Measurements from ENCODE around the gene EEF1AKMT3. TPM values are rescaled to one million over a fixed set of nuclear protein-coding genes. Genes with fewer than 3 reads are reported as not detected.

The EEF1AKMT3 gene
- total RNA-seq, 1 donor from 2014 or later, result 4.2 TPM

DNA sequence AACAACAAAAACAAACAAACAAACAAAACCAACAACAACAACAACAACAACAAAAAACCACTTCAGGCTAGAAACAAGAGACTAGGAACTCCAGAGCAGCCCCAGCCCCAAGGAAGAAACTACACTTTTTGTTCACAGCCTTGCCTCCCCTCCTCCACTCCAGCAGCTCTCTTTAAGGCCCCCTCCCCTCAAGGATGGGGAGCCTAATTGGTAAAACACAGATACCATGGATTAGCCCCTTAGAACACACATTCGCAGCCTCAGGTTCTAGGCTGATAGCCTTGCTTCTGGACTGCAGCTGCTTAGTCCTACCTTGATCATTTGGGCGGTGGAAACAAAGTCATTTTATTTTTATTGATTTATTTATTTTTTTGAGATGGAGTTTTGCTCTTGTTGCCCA, 58.0 kb downstream of the EEF1AKMT3 start:
- TF ChIP-seq, protein P1, sequence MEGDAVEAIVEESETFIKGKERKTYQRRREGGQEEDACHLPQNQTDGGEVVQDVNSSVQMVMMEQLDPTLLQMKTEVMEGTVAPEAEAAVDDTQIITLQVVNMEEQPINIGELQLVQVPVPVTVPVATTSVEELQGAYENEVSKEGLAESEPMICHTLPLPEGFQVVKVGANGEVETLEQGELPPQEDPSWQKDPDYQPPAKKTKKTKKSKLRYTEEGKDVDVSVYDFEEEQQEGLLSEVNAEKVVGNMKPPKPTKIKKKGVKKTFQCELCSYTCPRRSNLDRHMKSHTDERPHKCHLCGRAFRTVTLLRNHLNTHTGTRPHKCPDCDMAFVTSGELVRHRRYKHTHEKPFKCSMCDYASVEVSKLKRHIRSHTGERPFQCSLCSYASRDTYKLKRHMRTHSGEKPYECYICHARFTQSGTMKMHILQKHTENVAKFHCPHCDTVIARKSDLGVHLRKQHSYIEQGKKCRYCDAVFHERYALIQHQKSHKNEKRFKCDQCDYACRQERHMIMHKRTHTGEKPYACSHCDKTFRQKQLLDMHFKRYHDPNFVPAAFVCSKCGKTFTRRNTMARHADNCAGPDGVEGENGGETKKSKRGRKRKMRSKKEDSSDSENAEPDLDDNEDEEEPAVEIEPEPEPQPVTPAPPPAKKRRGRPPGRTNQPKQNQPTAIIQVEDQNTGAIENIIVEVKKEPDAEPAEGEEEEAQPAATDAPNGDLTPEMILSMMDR (conservative IDR thresholded peaks at IDR 0.05; ENCODE audit: low read depth, low read length), result no peak
- no peak for DNase-seq (ENCODE audit: low read depth)

More for the DNA sequence above, 58.0 kb downstream of the EEF1AKMT3 start:
- H3K4me3 ChIP-seq (ENCODE audit: low read depth, low read length), result no peak overlapping the region

Other genes starting within 250 kb of the EEF1AKMT3 start
- gene MBD6, start 249.8 kb upstream of the EEF1AKMT3 start, total RNA-seq, result 3.5 and 6.3 TPM in 2 replicates
- gene DCTN2, start 225.4 kb upstream of the EEF1AKMT3 start, total RNA-seq, result 140 and 202 TPM in 2 replicates
- gene KIF5A, start 222.6 kb upstream of the EEF1AKMT3 start, total RNA-seq, result 0.46 and 0.51 TPM in 2 replicates
- 34.2 and 46.6 TPM in 2 replicates for gene PIP4K2C, start 181.4 kb upstream of the EEF1AKMT3 start, total RNA-seq
- gene DTX3, start 167.8 kb upstream of the EEF1AKMT3 start, total RNA-seq, result 8.0 and 8.1 TPM in 2 replicates
- gene ARHGEF25, start 161.2 kb upstream of the EEF1AKMT3 start, total RNA-seq, result 1.3 and 6.2 TPM in 2 replicates
- 0.14 and 0.69 TPM in 2 replicates for gene B4GALNT1, start 139.4 kb upstream of the EEF1AKMT3 start, total RNA-seq
- 92.7 and 101 TPM in 2 replicates for gene OS9, start 78.5 kb upstream of the EEF1AKMT3 start, total RNA-seq
- under 0.01 TPM in 1 of 2 replicates, not detected in the other for gene AGAP2, start 33.9 kb upstream of the EEF1AKMT3 start, total RNA-seq
- gene TSPAN31, start 27.6 kb upstream of the EEF1AKMT3 start, total RNA-seq, result 31.6 and 40.4 TPM in 2 replicates
- 178 and 363 TPM in 2 replicates for gene CDK4, start 20.3 kb upstream of the EEF1AKMT3 start, total RNA-seq
- gene MARCHF9, start 17.5 kb upstream of the EEF1AKMT3 start, total RNA-seq, result 4.5 and 4.7 TPM in 2 replicates
- gene CYP27B1, start 5.5 kb upstream of the EEF1AKMT3 start, total RNA-seq, result 0.87 and 3.6 TPM in 2 replicates
- gene METTL1, start 509 bp upstream of the EEF1AKMT3 start, total RNA-seq, result 27.3 and 43.2 TPM in 2 replicates
- gene TSFM, start 10.2 kb downstream of the EEF1AKMT3 start, total RNA-seq, result 30.6 and 42.8 TPM in 2 replicates
- gene AVIL, start 46.1 kb downstream of the EEF1AKMT3 start, total RNA-seq, result 0.07 TPM in 1 of 2 replicates, not detected in the other
- 44.7 and 53.1 TPM in 2 replicates for gene CTDSP2, start 74.1 kb downstream of the EEF1AKMT3 start, total RNA-seq
- 8.4 and 19.2 TPM in 2 replicates for gene ATP23, start 169.0 kb downstream of the EEF1AKMT3 start, total RNA-seq

All from epithelial cell of proximal tubule (primary cell).